H9 (cell line): ENCODE data around the gene SLX4IP. TPM values are rescaled to one million over a fixed set of nuclear protein-coding genes. Genes with fewer than 3 reads are reported as not detected.
A peak's percentile ranks its signal among the peaks of the same experiment; 100 is the strongest.

Experiments
- DNase-seq: peaks from one replicate; pipeline ENCODE4 v3.0.0-alpha.2; 2017
- H2AFZ ChIP-seq: one replicate; pipeline ENCODE4 v1.6.1; 2013; ENCODE audit warnings: mild to moderate bottlenecking, low read length, control low read depth, moderate library complexity
- H2AK5ac ChIP-seq: 2 replicates; pipeline ENCODE4 v1.6.1; 2013; ENCODE audit warnings: low read length, control low read depth, mixed read lengths; ENCODE audit not compliant: insufficient read length
- H2BK120ac ChIP-seq: one replicate; pipeline ENCODE4 v1.6.1; 2013; ENCODE audit warnings: low read depth, mild to moderate bottlenecking, low read length, control low read depth, inconsistent platforms; ENCODE audit not compliant: poor library complexity, severe bottlenecking
- H2BK12ac ChIP-seq: 2 replicates; pipeline ENCODE4 v1.6.1; 2013; ENCODE audit warnings: low read length, control low read depth, mixed read lengths, low read depth; ENCODE audit not compliant: insufficient read length
- H2BK15ac ChIP-seq: 2 replicates; pipeline ENCODE4 v1.6.1; 2013; ENCODE audit warnings: low read depth, low read length, control low read depth
- H2BK20ac ChIP-seq: one replicate; pipeline ENCODE4 v1.6.1; 2013; ENCODE audit warnings: low read depth, mild to moderate bottlenecking, low read length, control low read depth, inconsistent platforms; ENCODE audit not compliant: poor library complexity, severe bottlenecking
- H2BK5ac ChIP-seq: 2 replicates; pipeline ENCODE4 v1.6.1; 2013; ENCODE audit warnings: low read length, control low read depth, mixed read lengths; ENCODE audit not compliant: insufficient read length
- H3K14ac ChIP-seq: 2 replicates; pipeline ENCODE4 v1.6.1; 2013; ENCODE audit warnings: low read length, control low read depth; ENCODE audit not compliant: insufficient read depth
- H3K18ac ChIP-seq: 2 replicates; pipeline ENCODE4 v1.6.1; 2013; ENCODE audit warnings: low read depth, mild to moderate bottlenecking, mixed read lengths, low read length, control low read depth; ENCODE audit not compliant: insufficient read length
- H3K23ac ChIP-seq: 2 replicates; pipeline ENCODE4 v1.6.1; 2013; ENCODE audit warnings: low read length, control low read depth, mixed read lengths, low read depth; ENCODE audit not compliant: insufficient read length
- H3K23me2 ChIP-seq: 2 replicates; pipeline ENCODE4 v1.6.1; 2013; ENCODE audit warnings: low read depth, mild to moderate bottlenecking, mixed read lengths, low read length, control low read depth; ENCODE audit not compliant: insufficient read length, poor library complexity, severe bottlenecking
- H3K27ac ChIP-seq: 2 replicates; pipeline ENCODE4 v1.5.1; 2013; ENCODE audit warnings: low read length, control low read depth, mixed read lengths, low read depth; ENCODE audit not compliant: insufficient read length
- H3K27me3 ChIP-seq: 2 replicates; pipeline ENCODE4 v1.6.1; 2013; ENCODE audit warnings: low read length, control low read depth, inconsistent platforms; ENCODE audit not compliant: insufficient read depth
- H3K4ac ChIP-seq: 2 replicates; pipeline ENCODE4 v1.6.1; 2013; ENCODE audit warnings: low read depth, mild to moderate bottlenecking, control low read depth, inconsistent platforms, low read length, moderate library complexity
- H3K4me1 ChIP-seq: 2 replicates; pipeline ENCODE4 v1.6.1; 2013; ENCODE audit warnings: low read length, control low read depth, inconsistent platforms; ENCODE audit not compliant: insufficient read depth
- H3K4me2 ChIP-seq: 2 replicates; pipeline ENCODE4 v1.6.1; 2013; ENCODE audit warnings: low read length, control low read depth, mixed read lengths; ENCODE audit not compliant: insufficient read length, insufficient read depth
- H3K56ac ChIP-seq: 2 replicates; pipeline ENCODE4 v1.6.1; 2013; ENCODE audit warnings: low read depth, mild to moderate bottlenecking, mixed read lengths, low read length, control low read depth; ENCODE audit not compliant: insufficient read length
- H3K79me1 ChIP-seq: 2 replicates; pipeline ENCODE4 v1.6.1; 2013; ENCODE audit warnings: low read depth, mild to moderate bottlenecking, moderate library complexity, low read length, control low read depth, inconsistent platforms; ENCODE audit not compliant: insufficient read depth, poor library complexity, severe bottlenecking
- H3K79me2 ChIP-seq: 2 replicates; pipeline ENCODE4 v1.6.1; 2013; ENCODE audit warnings: low read length, control low read depth, inconsistent platforms; ENCODE audit not compliant: insufficient read depth
- H3K9ac ChIP-seq: 2 replicates; pipeline ENCODE4 v1.6.1; 2013; ENCODE audit warnings: low read length, control low read depth, mixed read lengths; ENCODE audit not compliant: insufficient read length; ENCODE audit errors: extremely low read depth
- H3K9me3 ChIP-seq: one replicate; pipeline ENCODE4 v1.6.1; 2013; ENCODE audit warnings: low read depth, low read length, inconsistent platforms; ENCODE audit not compliant: control insufficient read depth
- H3T11ph ChIP-seq: one replicate; pipeline ENCODE4 v1.6.1; 2013; ENCODE audit warnings: mild to moderate bottlenecking, low read length, control low read depth, inconsistent platforms
- H4K20me1 ChIP-seq: one replicate; pipeline ENCODE4 v1.6.1; 2013; ENCODE audit not compliant: control insufficient read depth, insufficient read length, insufficient read depth
- H4K5ac ChIP-seq: 2 replicates; pipeline ENCODE4 v1.6.1; 2013; ENCODE audit warnings: low read depth, mild to moderate bottlenecking, mixed read lengths, low read length, control low read depth; ENCODE audit not compliant: insufficient read length
- H4K8ac ChIP-seq: replicated peaks from 2 replicates; pipeline ENCODE4 v1.6.1; 2013; ENCODE audit warnings: low read length, control low read depth, mixed read lengths, low read depth; ENCODE audit not compliant: insufficient read length
- H4K91ac ChIP-seq: 2 replicates; pipeline ENCODE4 v1.6.1; 2013; ENCODE audit warnings: low read depth, mild to moderate bottlenecking, moderate library complexity, mixed read lengths, low read length, control low read depth; ENCODE audit not compliant: insufficient read length
- H3K27ac Mint-ChIP-seq, 3 experiments: 2 replicates in 2 of 3; 3 replicates in 1 of 3; pipeline ENCODE4 v1.8.0; 2020 to 2021; ENCODE audit warnings: mixed read lengths in 3 of 3, mild to moderate bottlenecking in 1 of 3, moderate library complexity in 1 of 3
- H3K27me3 Mint-ChIP-seq: 2 replicates; pipeline ENCODE4 v1.8.0; 2021; ENCODE audit warnings: low read depth, mild to moderate bottlenecking, moderate library complexity, mixed read lengths
- H3K36me3 Mint-ChIP-seq, 3 experiments: 2 replicates in 2 of 3; 3 replicates in 1 of 3; pipeline ENCODE4 v1.8.0; 2020 to 2021; ENCODE audit warnings: low read depth in 3 of 3, mixed read lengths in 3 of 3; ENCODE audit not compliant: insufficient read depth in 1 of 3
- H3K4me1 Mint-ChIP-seq, 2 experiments: 2 replicates each; pipeline ENCODE4 v1.8.0; 2020; ENCODE audit warnings: mixed read lengths in 2 of 2
- H3K4me3 Mint-ChIP-seq, 2 experiments: 2 replicates in 1 of 2; 3 replicates in 1 of 2; pipeline ENCODE4 v1.8.0; 2020 to 2021; ENCODE audit warnings: mild to moderate bottlenecking in 2 of 2, mixed read lengths in 2 of 2, moderate library complexity in 1 of 2
- H3K9me3 Mint-ChIP-seq, 2 experiments: 2 replicates in 1 of 2; 3 replicates in 1 of 2; pipeline ENCODE4 v1.8.0; 2020; ENCODE audit warnings: mild to moderate bottlenecking in 2 of 2, mixed read lengths in 2 of 2, moderate library complexity in 1 of 2
- WGBS: extraction: QIAGEN DNeasy Blood & Tissue Kit; methylation state at CpG from one replicate; pipeline ENCODE4 v1.1.7; 2013; ENCODE audit warnings: missing lambda C conversion rate, low lambda C conversion rate, mixed read lengths; ENCODE audit not compliant: insufficient read length; ENCODE audit errors: extremely low coverage; 5-methylcytosine and 5-hydroxymethylcytosine counted together
- total RNA-seq: library from RNA; stranded (reverse); gene quantifications from 2 replicates; pipeline ENCODE4 v1.2.1, GENCODE V29; 2021
- TF ChIP-seq, protein P1 (sequence below): fragments of 200-600 bp; sonication (generic); conservative IDR thresholded peaks from 3 replicates; pipeline ENCODE4 v1.8.0; 2021; ENCODE audit warnings: antibody characterized with exemption, mild to moderate bottlenecking

The SLX4IP gene
- total RNA-seq, 1 experiment from 2014 or later, result 7.9 TPM

- H3K56ac ChIP-seq, result no peak overlapping the region
- H4K8ac ChIP-seq, result no peak overlapping the region
- no peak overlapping the region for H3K23ac ChIP-seq
- H4K91ac ChIP-seq, result no peak overlapping the region
- H4K5ac ChIP-seq, result no peak overlapping the region
- TF ChIP-seq, protein P1, sequence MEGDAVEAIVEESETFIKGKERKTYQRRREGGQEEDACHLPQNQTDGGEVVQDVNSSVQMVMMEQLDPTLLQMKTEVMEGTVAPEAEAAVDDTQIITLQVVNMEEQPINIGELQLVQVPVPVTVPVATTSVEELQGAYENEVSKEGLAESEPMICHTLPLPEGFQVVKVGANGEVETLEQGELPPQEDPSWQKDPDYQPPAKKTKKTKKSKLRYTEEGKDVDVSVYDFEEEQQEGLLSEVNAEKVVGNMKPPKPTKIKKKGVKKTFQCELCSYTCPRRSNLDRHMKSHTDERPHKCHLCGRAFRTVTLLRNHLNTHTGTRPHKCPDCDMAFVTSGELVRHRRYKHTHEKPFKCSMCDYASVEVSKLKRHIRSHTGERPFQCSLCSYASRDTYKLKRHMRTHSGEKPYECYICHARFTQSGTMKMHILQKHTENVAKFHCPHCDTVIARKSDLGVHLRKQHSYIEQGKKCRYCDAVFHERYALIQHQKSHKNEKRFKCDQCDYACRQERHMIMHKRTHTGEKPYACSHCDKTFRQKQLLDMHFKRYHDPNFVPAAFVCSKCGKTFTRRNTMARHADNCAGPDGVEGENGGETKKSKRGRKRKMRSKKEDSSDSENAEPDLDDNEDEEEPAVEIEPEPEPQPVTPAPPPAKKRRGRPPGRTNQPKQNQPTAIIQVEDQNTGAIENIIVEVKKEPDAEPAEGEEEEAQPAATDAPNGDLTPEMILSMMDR, result no peak
- H3K27ac Mint-ChIP-seq, result 0 out of 7 replicates have a peak overlapping the region, but pooled peaks of 1 of the 3 experiments have one; percentile 45
- H2BK15ac ChIP-seq, result no peak overlapping the region
- no peaks in the 10 kb centered on the region for H3K23me2 ChIP-seq
- H3K9ac ChIP-seq, result no peak overlapping the region
- peaks cover 7% of the 10 kb centered on the region; the same call in 1 of the 2 replicates for H3K4me1 ChIP-seq
- peaks cover 22 to 32% of the 10 kb centered on the region in 2 experiments for H3K4me1 Mint-ChIP-seq
- H3K4me2 ChIP-seq, result no peak overlapping the region
- H2BK12ac ChIP-seq, result no peak overlapping the region
- no peak overlapping the region for H2BK20ac ChIP-seq
- no peak overlapping the region for H2AK5ac ChIP-seq
- no peaks in the 10 kb centered on the region for H3K9me3 Mint-ChIP-seq
- no peak overlapping the region for H3K4ac ChIP-seq
- no peaks in the 10 kb centered on the region for H3K9me3 ChIP-seq
- H3K4me3 Mint-ChIP-seq, result no peak overlapping the region
- H3K36me3 Mint-ChIP-seq, result peaks cover 0 to 2% (median 0%) of the 10 kb centered on the region in 3 experiments; a peak in 2 of 7 replicates
- H3T11ph ChIP-seq, result no peak overlapping the region
- no peaks in the 10 kb centered on the region for H3K27me3 ChIP-seq
- H3K18ac ChIP-seq, result no peak overlapping the region
- H3K79me1 ChIP-seq, result no peaks in the 10 kb centered on the region
- no peaks in the 10 kb centered on the region for H4K20me1 ChIP-seq
- DNase-seq, result no peak
- no peak overlapping the region for H2BK5ac ChIP-seq
- H3K27me3 Mint-ChIP-seq, result no peaks in the 10 kb centered on the region
- no peak overlapping the region for H2AFZ ChIP-seq
- H3K79me2 ChIP-seq, result no peaks in the 10 kb centered on the region
- H3K27ac ChIP-seq, result no peak overlapping the region
- H2BK120ac ChIP-seq, result no peak overlapping the region
- no CpG with 5 or more reads among the region's 2 CpGs for WGBS
- H3K14ac ChIP-seq, result no peak overlapping the region
These were observed 102.9 kb downstream of the SLX4IP start for GRCh38 chr20:10537850-10538480.
